Loucy (cell line): ENCODE data around the gene ZNF396.

Experiments
- H2AFZ ChIP-seq: fragments of 200-600 bp; sonication (generic); 2 replicates; pipeline ENCODE4 v1.6.0; 2016; ENCODE audit warnings: antibody characterized with exemption, mild to moderate bottlenecking, low read length, moderate library complexity
- H3F3A ChIP-seq: fragments of 200-600 bp; 2 replicates; pipeline ENCODE4 v1.6.0; 2016; ENCODE audit warnings: antibody characterized with exemption, low read depth, mild to moderate bottlenecking
- H3K27me3 ChIP-seq: fragments of 200-600 bp; sonication (generic); 2 replicates; pipeline ENCODE4 v1.6.1; 2014; ENCODE audit warnings: low read length, mild to moderate bottlenecking; ENCODE audit not compliant: insufficient read depth, poor library complexity, severe bottlenecking
- H3K36me3 ChIP-seq: fragments of 200-600 bp; sonication (generic); 2 replicates; pipeline ENCODE4 v1.6.1; 2016; ENCODE audit warnings: low read length; ENCODE audit not compliant: insufficient read depth
- H3K4me1 ChIP-seq: fragments of 200-600 bp; sonication (generic); 2 replicates; pipeline ENCODE4 v1.5.1; 2014; ENCODE audit warnings: low read length, mild to moderate bottlenecking; ENCODE audit not compliant: insufficient read depth, poor library complexity, severe bottlenecking
- H3K4me2 ChIP-seq: fragments of 200-600 bp; sonication (generic); 2 replicates; pipeline ENCODE4 v1.6.0; 2014; ENCODE audit warnings: antibody characterized with exemption, low read length, low read depth, mild to moderate bottlenecking; ENCODE audit not compliant: poor library complexity, severe bottlenecking
- H3K4me3 ChIP-seq: fragments of 200-600 bp; sonication (generic); 2 replicates; pipeline ENCODE4 v1.5.1; 2014; ENCODE audit warnings: low read length, mild to moderate bottlenecking, mixed read lengths; ENCODE audit not compliant: poor library complexity, severe bottlenecking
- H3K79me2 ChIP-seq: fragments of 200-600 bp; sonication (generic); 2 replicates; pipeline ENCODE4 v1.6.1; 2014; ENCODE audit warnings: low read length; ENCODE audit not compliant: insufficient read depth
- H3K9ac ChIP-seq: fragments of 200-600 bp; sonication (generic); 2 replicates; pipeline ENCODE4 v1.6.0; 2014; ENCODE audit warnings: mild to moderate bottlenecking, low read depth, low read length, moderate library complexity; ENCODE audit not compliant: poor library complexity, severe bottlenecking
- H3K9me2 ChIP-seq: fragments of 200-600 bp; sonication (generic); replicated peaks from 2 replicates; pipeline ENCODE4 v1.6.1; 2016; ENCODE audit warnings: low read depth, low read length, mixed read lengths
- H3K9me3 ChIP-seq: fragments of 200-600 bp; sonication (generic); 2 replicates; pipeline ENCODE4 v1.6.1; 2014; ENCODE audit warnings: mild to moderate bottlenecking, antibody characterized with exemption, low read length, low read depth; ENCODE audit not compliant: insufficient read depth
- H4K20me1 ChIP-seq: fragments of 200-600 bp; sonication (generic); 2 replicates; pipeline ENCODE4 v1.6.0; 2014; ENCODE audit warnings: antibody characterized with exemption, low read length, mild to moderate bottlenecking; ENCODE audit not compliant: insufficient read depth, poor library complexity, severe bottlenecking
- EZH2phosphoT487 ChIP-seq: fragments of 200-600 bp; IDR thresholded peaks from 2 replicates; pipeline ENCODE4 v1.6.1; 2018; ENCODE audit warnings: antibody characterized with exemption, mild to moderate bottlenecking, moderate library complexity, borderline replicate concordance
- TF ChIP-seq, protein P1 (sequence below): fragments of 200-600 bp; sonication (generic); conservative IDR thresholded peaks from 2 replicates; pipeline ENCODE4 v1.5.1; 2014; ENCODE audit warnings: mild to moderate bottlenecking, antibody characterized with exemption, low read length

ZNF396 gene

DNA sequence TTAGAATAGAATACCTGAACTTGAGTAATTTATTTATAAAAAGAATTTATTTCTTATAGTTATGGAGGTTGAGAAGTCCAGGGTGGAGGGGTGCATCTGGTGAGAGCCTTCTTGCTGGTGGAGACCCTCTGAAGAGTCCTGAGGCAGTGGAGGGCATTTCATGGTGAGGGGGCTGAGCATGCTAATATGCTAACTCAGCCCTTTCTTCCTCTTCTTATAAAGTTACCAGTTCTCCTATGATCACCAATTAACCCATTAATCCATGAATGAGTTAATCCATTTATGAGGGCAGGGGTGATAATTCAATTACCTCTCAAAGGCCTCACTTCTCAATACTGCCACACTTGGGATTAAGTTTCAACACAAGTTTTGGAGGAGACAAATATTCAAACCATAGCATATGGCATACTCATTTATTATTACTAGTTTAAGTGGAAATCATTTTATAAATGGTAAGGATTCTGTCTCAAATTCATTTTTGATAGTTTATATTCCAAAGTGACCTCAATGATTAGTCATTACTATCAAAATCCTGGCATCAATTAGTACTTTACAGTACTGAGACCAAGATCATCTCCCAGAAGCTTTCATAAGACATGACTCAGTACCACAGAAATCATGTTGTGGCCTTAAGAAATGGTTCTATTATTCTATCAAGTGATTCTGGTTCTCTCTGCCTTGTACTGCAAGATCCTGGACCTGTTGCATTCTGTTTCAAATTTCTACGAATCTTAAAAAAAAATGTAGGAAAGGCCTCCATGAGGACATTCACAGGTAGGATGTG is 5.5 kb downstream of the ZNF396 start:
- no peak overlapping the region for H3K4me3 ChIP-seq
- no peaks in the 10 kb centered on the region for H3K79me2 ChIP-seq
- no peak overlapping the region for H3K9ac ChIP-seq
- no peaks in the 10 kb centered on the region for H3K9me3 ChIP-seq
- H2AFZ ChIP-seq: no peak overlapping the region
- H3K9me2 ChIP-seq: no peaks in the 10 kb centered on the region
- H4K20me1 ChIP-seq: no peaks in the 10 kb centered on the region
- H3K4me1 ChIP-seq: no peaks in the 10 kb centered on the region
- TF ChIP-seq EZH2phosphoT487: no peak
- TF ChIP-seq, protein P1, sequence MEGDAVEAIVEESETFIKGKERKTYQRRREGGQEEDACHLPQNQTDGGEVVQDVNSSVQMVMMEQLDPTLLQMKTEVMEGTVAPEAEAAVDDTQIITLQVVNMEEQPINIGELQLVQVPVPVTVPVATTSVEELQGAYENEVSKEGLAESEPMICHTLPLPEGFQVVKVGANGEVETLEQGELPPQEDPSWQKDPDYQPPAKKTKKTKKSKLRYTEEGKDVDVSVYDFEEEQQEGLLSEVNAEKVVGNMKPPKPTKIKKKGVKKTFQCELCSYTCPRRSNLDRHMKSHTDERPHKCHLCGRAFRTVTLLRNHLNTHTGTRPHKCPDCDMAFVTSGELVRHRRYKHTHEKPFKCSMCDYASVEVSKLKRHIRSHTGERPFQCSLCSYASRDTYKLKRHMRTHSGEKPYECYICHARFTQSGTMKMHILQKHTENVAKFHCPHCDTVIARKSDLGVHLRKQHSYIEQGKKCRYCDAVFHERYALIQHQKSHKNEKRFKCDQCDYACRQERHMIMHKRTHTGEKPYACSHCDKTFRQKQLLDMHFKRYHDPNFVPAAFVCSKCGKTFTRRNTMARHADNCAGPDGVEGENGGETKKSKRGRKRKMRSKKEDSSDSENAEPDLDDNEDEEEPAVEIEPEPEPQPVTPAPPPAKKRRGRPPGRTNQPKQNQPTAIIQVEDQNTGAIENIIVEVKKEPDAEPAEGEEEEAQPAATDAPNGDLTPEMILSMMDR: no peak
- no peaks in the 10 kb centered on the region for H3K27me3 ChIP-seq
- H3K36me3 ChIP-seq: no peaks in the 10 kb centered on the region
- no peak overlapping the region for H3K4me2 ChIP-seq
- H3F3A ChIP-seq: no peaks in the 10 kb centered on the region

GRCh38 chr18:35369126-35369525 is 8.0 kb downstream of the ZNF396 start:
- TF ChIP-seq EZH2phosphoT487: no peak
- TF ChIP-seq, protein P1: no peak
- H3K4me3 ChIP-seq: no peak overlapping the region

GRCh38 chr18:35368595-35368994 is 8.5 kb downstream of the ZNF396 start:
- Histone ChIP-seq H3K27me3 (no peaks in the 10 kb centered on the region), H3K9me2 (no peaks in the 10 kb centered on the region; the same call in 1 of the 2 replicates), H3K4me2 (no peak overlapping the region), H4K20me1 (no peaks in the 10 kb centered on the region), H3K4me3 (no peak overlapping the region), H3K9ac (no peak overlapping the region), H3K79me2 (no peaks in the 10 kb centered on the region), H3K36me3 (no peaks in the 10 kb centered on the region), H2AFZ (no peak overlapping the region), H3F3A (no peaks in the 10 kb centered on the region), H3K9me3 (no peaks in the 10 kb centered on the region), H3K4me1 (no peaks in the 10 kb centered on the region)
- no peak for TF ChIP-seq EZH2phosphoT487
- TF ChIP-seq, protein P1: no peak

More at GRCh38 chr18:35369126-35369525, 8.0 kb downstream of the ZNF396 start:
- H3F3A ChIP-seq: no peaks in the 10 kb centered on the region
- H2AFZ ChIP-seq: no peak overlapping the region
- no peaks in the 10 kb centered on the region for H3K4me1 ChIP-seq
- no peaks in the 10 kb centered on the region for H3K9me3 ChIP-seq
- H3K27me3 ChIP-seq: no peaks in the 10 kb centered on the region
- H3K4me2 ChIP-seq: no peak overlapping the region
- no peaks in the 10 kb centered on the region for H3K79me2 ChIP-seq
- H4K20me1 ChIP-seq: no peaks in the 10 kb centered on the region
- no peaks in the 10 kb centered on the region; the same call in 1 of the 2 replicates for H3K9me2 ChIP-seq
- H3K36me3 ChIP-seq: no peaks in the 10 kb centered on the region
- H3K9ac ChIP-seq: no peak overlapping the region
